Stimulated activated naive B cell treated with anti-CD40 and anti-IgM and Interleukin-4, amounts not matched to agents 10 μg/mL and 1 μg/mL and 100 μg/mL, for 72 hours (primary cell): ENCODE results near the gene NME7.
A peak's percentile ranks its signal among the peaks of the same experiment; 100 is the strongest.

Experiments used
- ATAC-seq, 2 donors: fragments of 150-1000 bp; cut with Tn5 transposase; replicated peaks; 2 replicates each; pipeline ENCODE4 v1.10.0; 2021; ENCODE audit warnings: moderate library complexity in 1 of 2
- DNase-seq: peaks from one replicate; pipeline ENCODE4 v3.0.0; 2021
- H3K27ac Mint-ChIP-seq: one replicate; pipeline ENCODE4 v1.8.0; 2022; ENCODE audit warnings: mild to moderate bottlenecking, mixed read lengths
- H3K27me3 Mint-ChIP-seq, 2 donors: one replicate each; pipeline ENCODE4 v1.8.0; 2022; ENCODE audit warnings: mixed read lengths in 2 of 2
- H3K36me3 Mint-ChIP-seq, 2 donors: one replicate each; pipeline ENCODE4 v1.8.0; 2022; ENCODE audit warnings: mixed read lengths in 2 of 2, mild to moderate bottlenecking in 1 of 2
- H3K4me1 Mint-ChIP-seq, 2 donors: one replicate each; pipeline ENCODE4 v1.8.0; 2022; ENCODE audit warnings: mixed read lengths in 2 of 2, mild to moderate bottlenecking in 1 of 2
- H3K4me3 Mint-ChIP-seq, 2 donors: one replicate each; pipeline ENCODE4 v1.8.0; 2022; ENCODE audit warnings: mild to moderate bottlenecking in 2 of 2, mixed read lengths in 2 of 2, moderate library complexity in 1 of 2
- H3K9me3 Mint-ChIP-seq, 2 donors: one replicate each; pipeline ENCODE4 v1.8.0; 2022; ENCODE audit warnings: mixed read lengths in 2 of 2, mild to moderate bottlenecking in 1 of 2

Gene NME7

DNA sequence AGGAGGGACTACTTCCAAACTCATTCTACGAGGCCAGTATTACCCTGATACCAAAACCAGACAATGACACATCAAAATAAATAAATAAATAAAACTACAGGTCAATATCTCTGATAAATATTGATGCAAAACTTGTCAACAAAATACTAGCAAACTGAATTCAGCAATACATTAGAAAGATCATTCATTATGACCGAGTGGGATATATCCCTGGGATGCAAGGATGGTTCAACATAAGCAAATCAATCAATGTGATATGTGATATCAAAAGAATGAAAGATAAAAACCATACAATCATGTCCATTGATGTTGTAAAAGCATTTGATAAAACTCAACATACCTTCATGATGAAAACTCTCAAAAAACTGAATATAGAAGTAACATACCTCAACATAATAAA is 36.7 kb downstream of the NME7 start:
- peaks cover 12 to 25% of the 10 kb centered on the region in 2 donors for H3K4me1 Mint-ChIP-seq
- H3K9me3 Mint-ChIP-seq, result peaks cover 12 to 17% of the 10 kb centered on the region in 2 donors
- ATAC-seq (no peak), DNase-seq (no peak)
- no peak overlapping the region for H3K27ac Mint-ChIP-seq
- peaks cover 13 to 35% of the 10 kb centered on the region in 2 donors for H3K36me3 Mint-ChIP-seq
- no peak overlapping the region for H3K4me3 Mint-ChIP-seq
- H3K27me3 Mint-ChIP-seq, result no peaks in the 10 kb centered on the region

DNA sequence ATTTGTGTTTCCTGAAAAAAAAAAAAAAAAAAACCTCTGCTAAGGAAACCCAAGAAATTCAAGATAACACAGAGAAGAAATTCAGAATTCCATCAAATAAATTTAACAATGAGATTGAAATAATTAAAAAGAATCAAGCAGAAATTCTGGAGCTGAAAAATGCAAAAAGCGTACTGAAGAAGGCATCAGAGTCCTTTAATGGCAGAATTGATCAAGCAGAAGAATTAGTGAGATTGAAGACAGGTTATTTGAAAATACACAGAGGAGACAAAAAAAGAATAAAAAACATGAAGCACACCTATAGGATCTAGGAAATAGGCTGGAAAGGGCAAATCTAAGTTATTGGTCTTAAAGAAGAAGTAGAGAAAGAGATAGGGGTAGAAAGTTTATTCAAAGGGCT is 38.2 kb downstream of the NME7 start:
- DNase-seq (no peak), ATAC-seq (no peak)
- H3K9me3 Mint-ChIP-seq, result peaks cover 9 to 14% of the 10 kb centered on the region in 2 donors
- H3K4me3 Mint-ChIP-seq, result no peak overlapping the region
- peaks cover 8 to 23% of the 10 kb centered on the region in 2 donors for H3K36me3 Mint-ChIP-seq
- H3K27ac Mint-ChIP-seq, result no peak overlapping the region
- peaks cover 12 to 23% of the 10 kb centered on the region in 2 donors for H3K4me1 Mint-ChIP-seq
- no peaks in the 10 kb centered on the region for H3K27me3 Mint-ChIP-seq

DNA sequence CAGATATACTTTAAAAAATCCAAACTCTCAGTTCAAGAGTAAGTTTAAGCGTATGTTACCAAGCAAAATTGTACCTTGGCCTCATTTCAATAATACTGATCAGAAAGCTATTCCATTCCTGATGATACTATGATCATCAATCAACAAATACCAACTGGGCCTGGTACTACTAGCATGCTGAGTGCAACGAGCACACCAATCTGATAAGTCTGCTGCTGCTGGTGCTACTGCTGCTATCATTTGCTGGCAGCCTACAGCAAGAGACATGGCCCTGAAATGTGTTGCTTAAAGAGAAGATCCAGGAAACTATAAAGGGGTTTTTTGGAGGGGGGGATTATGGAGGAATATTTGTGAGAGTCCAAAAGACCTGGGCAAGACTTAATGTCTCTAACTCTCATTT is 39.7 kb downstream of the NME7 start:
- H3K36me3 Mint-ChIP-seq, result peaks cover 8 to 20% of the 10 kb centered on the region in 2 donors
- peaks cover 7 to 14% of the 10 kb centered on the region in 2 donors for H3K9me3 Mint-ChIP-seq
- no peak overlapping the region for H3K4me3 Mint-ChIP-seq
- no peak overlapping the region for H3K27ac Mint-ChIP-seq
- ATAC-seq, result no peak
- no peak for DNase-seq
- H3K27me3 Mint-ChIP-seq, result no peaks in the 10 kb centered on the region
- H3K4me1 Mint-ChIP-seq, result peaks cover 6 to 10% of the 10 kb centered on the region in 2 donors

DNA sequence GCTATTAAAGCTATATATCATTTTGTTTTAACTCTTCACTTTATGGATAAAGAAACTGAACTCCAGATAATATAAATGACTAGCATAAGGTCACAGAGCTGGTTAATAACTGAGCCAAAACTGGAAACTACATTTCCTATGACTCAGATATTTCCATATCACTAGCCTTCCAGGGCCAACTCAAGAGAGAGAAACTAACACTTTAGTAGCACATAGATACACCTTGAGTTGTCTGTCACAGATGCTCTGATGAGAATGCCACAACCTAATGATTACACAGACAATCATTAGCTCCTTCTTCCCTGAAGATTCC is 40.7 kb downstream of the NME7 start:
- Mint-ChIP-seq H3K4me3 (no peak overlapping the region), H3K36me3 (peaks cover 8 to 16% of the 10 kb centered on the region in 2 donors), H3K9me3 (peaks cover 5 to 9% of the 10 kb centered on the region in 2 donors), H3K4me1 (peaks cover 5 to 10% of the 10 kb centered on the region in 2 donors), H3K27me3 (no peaks in the 10 kb centered on the region), H3K27ac (no peak overlapping the region)
- ATAC-seq (peak; percentile 91 to 97), DNase-seq (no peak)

- peaks cover 5 to 10% of the 10 kb centered on the region in 2 donors for H3K4me1 Mint-ChIP-seq
- H3K36me3 Mint-ChIP-seq, result peaks cover 9 to 16% of the 10 kb centered on the region in 2 donors
- H3K27me3 Mint-ChIP-seq, result no peaks in the 10 kb centered on the region
- DNase-seq, result no peak
- ATAC-seq, result peak in 1 of 2 donors; percentile 71
- peaks cover 4 to 9% of the 10 kb centered on the region in 2 donors for H3K9me3 Mint-ChIP-seq
- H3K27ac Mint-ChIP-seq, result no peak overlapping the region
- H3K4me3 Mint-ChIP-seq, result no peak overlapping the region
These were observed 41.2 kb downstream of the NME7 start for GRCh38 chr1:169326261-169326955.

GRCh38 chr1:169325117-169325516 is 42.5 kb downstream of the NME7 start:
- no peak for ATAC-seq
- peaks cover 7 to 15% of the 10 kb centered on the region in 2 donors for H3K36me3 Mint-ChIP-seq
- H3K27me3 Mint-ChIP-seq, result no peaks in the 10 kb centered on the region
- no peak overlapping the region for H3K4me3 Mint-ChIP-seq
- H3K4me1 Mint-ChIP-seq, result peaks cover 5 to 10% of the 10 kb centered on the region in 2 donors
- DNase-seq, result no peak
- no peak overlapping the region for H3K27ac Mint-ChIP-seq
- peaks cover 2 to 9% of the 10 kb centered on the region in 2 donors for H3K9me3 Mint-ChIP-seq

DNA sequence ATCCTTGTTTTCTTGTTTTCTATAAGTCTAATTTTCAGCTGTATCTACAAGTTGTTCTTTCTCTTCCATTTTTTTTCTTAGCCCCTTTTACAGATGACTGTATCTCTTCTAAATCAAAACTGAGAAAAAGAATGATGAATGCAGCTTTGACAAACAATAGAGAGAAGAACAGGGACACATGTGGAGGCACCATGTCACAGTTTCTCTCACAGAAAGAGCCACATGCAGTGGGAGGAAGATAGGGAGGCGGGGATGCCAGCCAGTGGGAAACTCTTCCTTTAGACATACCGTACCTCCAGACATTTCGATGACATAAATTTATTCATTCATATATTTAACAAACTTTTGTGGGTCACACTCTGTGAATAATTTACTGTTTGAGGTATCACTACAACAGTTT is 45.5 kb downstream of the NME7 start:
- Mint-ChIP-seq H3K36me3 (peaks cover 4 to 5% of the 10 kb centered on the region in 2 donors), H3K27ac (no peak overlapping the region), H3K27me3 (no peaks in the 10 kb centered on the region), H3K4me3 (no peak overlapping the region), H3K4me1 (peaks cover 3 to 9% of the 10 kb centered on the region in 2 donors), H3K9me3 (no peaks in the 10 kb centered on the region)
- no peak for ATAC-seq
- DNase-seq, result no peak

DNA sequence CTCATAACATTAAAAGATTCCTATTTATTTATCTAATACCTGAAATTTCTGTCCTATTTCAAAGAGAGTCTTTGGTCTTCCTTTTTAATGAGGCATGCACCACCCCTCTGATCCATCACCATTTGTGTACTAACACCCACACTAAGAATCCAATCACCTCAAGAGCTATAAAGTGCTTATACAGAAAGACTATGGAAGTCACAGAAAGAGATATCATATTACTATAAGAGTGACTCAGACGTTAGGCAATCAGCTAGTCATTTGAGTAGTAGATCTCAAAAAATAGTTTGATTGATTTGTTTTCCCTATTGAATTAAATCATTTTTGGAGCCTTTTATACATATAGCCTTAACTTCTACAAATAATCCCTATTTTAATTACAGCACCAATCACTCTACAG is 46.1 kb downstream of the NME7 start:
- ATAC-seq, result no peak
- H3K36me3 Mint-ChIP-seq, result peaks cover 4 to 5% of the 10 kb centered on the region in 2 donors
- no peaks in the 10 kb centered on the region for H3K9me3 Mint-ChIP-seq
- peaks cover 0 to 3% of the 10 kb centered on the region in 2 donors for H3K4me1 Mint-ChIP-seq
- DNase-seq, result no peak
- no peaks in the 10 kb centered on the region for H3K27me3 Mint-ChIP-seq
- H3K4me3 Mint-ChIP-seq, result no peak overlapping the region
- H3K27ac Mint-ChIP-seq, result no peak overlapping the region

- no peak for ATAC-seq
- H3K4me1 Mint-ChIP-seq, result no peaks in the 10 kb centered on the region
- H3K36me3 Mint-ChIP-seq, result peaks cover 4 to 5% of the 10 kb centered on the region in 2 donors
- H3K27me3 Mint-ChIP-seq, result no peaks in the 10 kb centered on the region
- DNase-seq, result no peak
- no peaks in the 10 kb centered on the region for H3K9me3 Mint-ChIP-seq
- H3K27ac Mint-ChIP-seq, result no peak overlapping the region
- no peak overlapping the region for H3K4me3 Mint-ChIP-seq
These were observed 48.9 kb downstream of the NME7 start for GRCh38 chr1:169318536-169319244.

DNA sequence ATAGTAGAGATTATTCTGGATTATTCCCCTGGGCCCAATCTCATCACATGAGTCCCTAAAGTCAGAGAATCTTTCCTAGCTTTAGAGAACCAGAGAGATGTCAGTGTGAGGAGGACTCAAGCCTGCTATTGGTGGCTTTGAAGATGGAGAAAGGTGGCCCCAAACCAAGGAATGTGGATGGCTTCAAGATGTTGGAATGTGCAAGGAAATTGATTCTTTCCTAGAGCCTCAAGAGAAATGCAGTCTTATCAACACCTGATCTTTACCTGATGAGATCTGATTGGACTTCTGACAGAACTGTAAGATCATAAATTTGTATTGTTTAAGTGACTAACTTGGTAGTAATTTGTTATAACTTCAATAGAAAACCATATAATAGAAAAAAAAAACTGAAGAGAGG is 51.0 kb downstream of the NME7 start:
- Mint-ChIP-seq H3K36me3 (peaks cover 5% of the 10 kb centered on the region in 2 donors), H3K27me3 (no peaks in the 10 kb centered on the region), H3K27ac (no peak overlapping the region), H3K4me1 (no peaks in the 10 kb centered on the region), H3K9me3 (no peaks in the 10 kb centered on the region), H3K4me3 (no peak overlapping the region)
- ATAC-seq, result no peak
- DNase-seq, result no peak

DNA sequence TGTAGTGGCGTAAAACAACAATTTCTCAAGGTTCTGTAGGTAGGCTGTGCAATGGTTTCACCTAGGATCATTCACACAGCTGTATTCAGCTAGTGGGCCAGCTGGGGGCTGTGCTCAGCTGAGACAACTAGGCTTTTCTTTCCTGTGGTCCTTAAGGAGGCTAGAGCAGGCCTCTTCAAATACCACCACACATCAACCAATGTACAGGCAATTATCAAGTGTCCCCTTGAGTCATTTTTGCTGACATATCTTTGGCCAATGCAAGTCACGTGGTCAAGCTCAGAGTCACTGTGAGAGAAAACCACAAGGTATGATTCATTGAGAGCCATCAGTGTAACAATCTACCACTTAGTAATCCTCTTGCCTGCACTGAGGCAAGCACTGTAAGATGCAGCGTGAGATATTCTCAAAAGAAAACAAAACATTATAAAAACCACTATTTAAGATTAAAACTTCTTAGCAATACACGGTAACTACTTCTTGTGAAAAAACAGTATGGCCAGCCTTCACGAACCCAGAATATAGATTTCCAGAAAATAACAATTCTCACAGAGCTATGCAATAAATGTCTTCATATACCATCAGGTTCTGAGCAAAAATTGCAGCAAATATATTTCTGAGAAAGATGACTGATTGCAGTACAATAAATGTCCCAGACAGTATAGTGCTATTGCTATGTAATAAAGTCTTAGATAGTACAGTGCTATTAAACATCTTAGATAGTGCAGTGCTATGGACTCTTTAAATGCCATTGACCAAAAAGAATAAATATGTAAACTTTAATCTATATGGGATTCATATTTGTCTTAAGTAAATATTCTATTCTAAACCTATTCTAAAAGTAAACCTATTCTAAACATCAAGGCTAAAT is 55.3 kb downstream of the NME7 start:
- H3K4me1 Mint-ChIP-seq, result peaks cover 7% of the 10 kb centered on the region in 2 donors
- H3K4me3 Mint-ChIP-seq, result no peak overlapping the region
- ATAC-seq (peak; percentile 52 to 69), DNase-seq (no peak)
- no peaks in the 10 kb centered on the region for H3K9me3 Mint-ChIP-seq
- H3K27ac Mint-ChIP-seq, result no peak overlapping the region
- H3K36me3 Mint-ChIP-seq, result peaks cover 7 to 14% of the 10 kb centered on the region in 2 donors
- H3K27me3 Mint-ChIP-seq, result no peaks in the 10 kb centered on the region

- peak overlapping the region; percentile 64 to 73 for H3K4me3 Mint-ChIP-seq
- peaks cover 7 to 13% of the 10 kb centered on the region in 2 donors for H3K4me1 Mint-ChIP-seq
- peak; percentile 57 to 64 for ATAC-seq
- H3K36me3 Mint-ChIP-seq, result peaks cover 19 to 27% of the 10 kb centered on the region in 2 donors
- no peaks in the 10 kb centered on the region for H3K27me3 Mint-ChIP-seq
- H3K27ac Mint-ChIP-seq, result no peak overlapping the region
- no peaks in the 10 kb centered on the region for H3K9me3 Mint-ChIP-seq
- no peak for DNase-seq
These were observed 58.1 kb downstream of the NME7 start for GRCh38 chr1:169309178-169310166.

GRCh38 chr1:169308313-169309039 is 59.1 kb downstream of the NME7 start:
- DNase-seq (no peak), ATAC-seq (no peak)
- Mint-ChIP-seq H3K4me1 (peaks cover 7 to 13% of the 10 kb centered on the region in 2 donors), H3K36me3 (peaks cover 17 to 27% of the 10 kb centered on the region in 2 donors), H3K27ac (no peak overlapping the region), H3K4me3 (no peak overlapping the region), H3K9me3 (no peaks in the 10 kb centered on the region), H3K27me3 (no peaks in the 10 kb centered on the region)
